HepG2 (cell line): ENCODE results near the gene OSBPL3. TPM values are rescaled to one million over a fixed set of nuclear protein-coding genes. Genes with fewer than 3 reads are reported as not detected.

Experiments used
- BRCA1 ChIP-seq: sonication (generic); formaldehyde crosslinking; IDR thresholded peaks from 2 replicates; pipeline ENCODE4 v1.4.0; 2020; ENCODE audit warnings: missing genetic modification reagents
- CREM ChIP-seq, 2 experiments: sonication (generic) in 1 of 2; formaldehyde crosslinking in 1 of 2; IDR thresholded peaks; 2 replicates each; pipeline versions ENCODE4 v1.4.0 to v1.6.1; 2016 to 2020; ENCODE audit warnings: antibody characterized with exemption in 1 of 2, mild to moderate bottlenecking in 1 of 2, missing genetic modification reagents in 1 of 2
- FOXC1 ChIP-seq: sonication (generic); formaldehyde crosslinking; IDR thresholded peaks from 2 replicates; pipeline ENCODE4 v1.8.0; 2022; ENCODE audit warnings: mild to moderate bottlenecking, missing genetic modification reagents, borderline replicate concordance
- HDAC1 ChIP-seq: sonication (generic); formaldehyde crosslinking; IDR thresholded peaks from 2 replicates; pipeline ENCODE4 v1.5.1; 2020; ENCODE audit warnings: mild to moderate bottlenecking, missing genetic modification reagents
- ISL2 ChIP-seq: sonication (generic); formaldehyde crosslinking; IDR thresholded peaks from 2 replicates; pipeline ENCODE4 v1.5.0; 2020; ENCODE audit warnings: missing genetic modification reagents
- KDM1A ChIP-seq: IDR thresholded peaks from 2 replicates; pipeline ENCODE4 v1.6.1; 2016; ENCODE audit warnings: missing compliant biosample characterization
- KLF9 ChIP-seq: IDR thresholded peaks from 2 replicates; pipeline ENCODE4 v1.6.1; 2016; ENCODE audit warnings: low read depth
- NONO ChIP-seq, 2 experiments: fragments of 450-650 bp in 1 of 2; sonication (generic) in 1 of 2; formaldehyde crosslinking in 1 of 2; IDR thresholded peaks in 1 of 2; conservative IDR thresholded peaks in 1 of 2; 2 replicates each; pipeline versions ENCODE4 v1.6.1 to v1.8.0; 2017 to 2022; ENCODE audit warnings: mild to moderate bottlenecking in 1 of 2, missing genetic modification reagents in 1 of 2, moderate library complexity in 1 of 2
- PAF1 ChIP-seq: IDR thresholded peaks from 2 replicates; pipeline ENCODE4 v1.6.1; 2016; ENCODE audit warnings: missing genetic modification reagents, missing compliant biosample characterization
- THAP11 ChIP-seq: IDR thresholded peaks from 2 replicates; pipeline ENCODE4 v1.6.1; 2016; ENCODE audit warnings: missing biosample characterization, missing genetic modification reagents
- ZFP90 ChIP-seq: sonication (generic); formaldehyde crosslinking; IDR thresholded peaks from 2 replicates; pipeline ENCODE4 v1.8.0; 2022; ENCODE audit warnings: missing genetic modification reagents, mild to moderate bottlenecking, inconsistent platforms, borderline replicate concordance
- ZNF207 ChIP-seq: fragments of 450-650 bp; IDR thresholded peaks from 2 replicates; pipeline ENCODE4 v1.6.1; 2016; ENCODE audit warnings: antibody characterized with exemption, borderline replicate concordance
- ZNF34 ChIP-seq: sonication (generic); formaldehyde crosslinking; IDR thresholded peaks from 2 replicates; pipeline ENCODE4 v1.4.0; 2020; ENCODE audit warnings: mild to moderate bottlenecking, missing genetic modification reagents, borderline replicate concordance
- ZNF430 ChIP-seq: sonication (generic); formaldehyde crosslinking; IDR thresholded peaks from 2 replicates; pipeline ENCODE4 v1.9.0; 2021; ENCODE audit warnings: mild to moderate bottlenecking, missing genetic modification reagents
- ZNF501 ChIP-seq: sonication (generic); formaldehyde crosslinking; IDR thresholded peaks from 2 replicates; pipeline ENCODE4 v1.5.1; 2020; ENCODE audit warnings: mild to moderate bottlenecking, moderate library complexity, missing genetic modification reagents
- ZNF574 ChIP-seq: sonication (generic); formaldehyde crosslinking; IDR thresholded peaks from 2 replicates; pipeline ENCODE4 v1.4.0; 2020; ENCODE audit warnings: missing genetic modification reagents
- ZNF7 ChIP-seq: IDR thresholded peaks from 2 replicates; pipeline ENCODE4 v1.6.1; 2016; ENCODE audit warnings: missing biosample characterization, missing genetic modification reagents
- polyA plus RNA-seq, 8 experiments: library from polyadenylated mRNA; depleted of rRNA in 3 of 8; stranded (reverse) in 7 of 8; unstranded in 1 of 8; fragments of >200 nt; fragmentation: Illumina TruSeq in 4 of 8; extraction: Trizol in 4 of 8; gene quantifications; 2 replicates each; pipeline versions ENCODE4 v1.2.1 to v1.2.3, GENCODE V29; 2011 to 2016; ENCODE audit warnings: low read depth in 4 of 8, missing spikeins in 1 of 8, mixed read lengths in 1 of 8; ENCODE audit not compliant: insufficient read depth in 1 of 8
- total RNA-seq, 5 experiments: library from RNA; depleted of rRNA; stranded (reverse); fragments of >200 nt; fragmentation: Illumina TruSeq; extraction: Trizol; gene quantifications; 2 replicates each; pipeline ENCODE4 v1.2.3, GENCODE V29; 2016; ENCODE audit warnings: low read depth in 1 of 5
- TF ChIP-seq, protein P1 (sequence below): sonication (generic); formaldehyde crosslinking; IDR thresholded peaks from 2 replicates; pipeline ENCODE4 v1.4.0; 2020; ENCODE audit warnings: missing genetic modification reagents
- TF ChIP-seq, protein P2 (sequence below): sonication (generic); formaldehyde crosslinking; IDR thresholded peaks from 2 replicates; pipeline ENCODE4 v1.5.1; 2020; ENCODE audit warnings: mild to moderate bottlenecking, moderate library complexity, missing genetic modification reagents

OSBPL3 gene
- total and polyA plus RNA-seq, 2 of the 13 experiments (the other 11 are each of a cell fraction or from before 2014, with no cell fraction given): 8.8 to 28.9 TPM

DNA sequence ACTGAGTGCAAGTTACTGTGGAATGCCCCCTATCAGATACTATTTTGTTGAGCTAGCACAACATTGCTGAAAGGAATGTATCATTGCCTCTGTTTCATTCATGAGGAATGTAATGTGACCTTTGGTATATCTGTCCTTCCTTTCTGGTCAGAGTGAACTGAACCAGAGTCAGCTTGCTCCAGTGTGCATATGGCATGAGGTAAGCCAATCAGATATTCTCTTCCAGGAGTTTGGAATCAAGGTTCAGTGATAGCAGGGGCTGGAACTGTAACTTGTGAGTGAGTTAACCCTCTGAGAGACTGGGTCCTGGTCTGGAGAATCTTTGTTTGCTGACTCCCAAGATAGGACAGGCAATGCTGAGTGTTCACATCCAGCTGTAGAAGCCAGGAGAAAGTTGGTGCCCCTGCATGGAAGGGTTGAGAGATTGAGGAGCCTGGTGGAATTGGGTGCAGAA is 45.3 kb upstream of the OSBPL3 start (continued):
- TF ChIP-seq ZNF574 (CRISPR knock-in tag) (0 out of 2 replicates have a peak, but pooled peaks have one; percentile 28), ISL2 (CRISPR knock-in tag) (peak; percentile 66; the same call in 1 of the 2 replicates), THAP11 (CRISPR knock-in tag) (no peak), ZNF34 (CRISPR knock-in tag) (no peak), FOXC1 (CRISPR knock-in tag) (no peak), KLF9 (CRISPR knock-in tag) (no peak), ZNF7 (CRISPR knock-in tag) (no peak), ZNF207 (no peak), HDAC1 (CRISPR knock-in tag) (no peak), CREM (IDR thresholded peaks at IDR 0.05) (peak; percentile 49; the same call in 1 of the 2 replicates), CREM (CRISPR knock-in tag; IDR thresholded peaks at IDR 0.05) (no peak), KDM1A (CRISPR knock-in tag) (no peak), NONO (IDR thresholded peaks at IDR 0.05) (no peak), NONO (CRISPR knock-in tag; conservative IDR thresholded peaks at IDR 0.05) (0 out of 2 replicates have a peak, but pooled peaks have one; percentile 53), ZFP90 (CRISPR knock-in tag) (0 out of 2 replicates have a peak, but pooled peaks have one; percentile 23), BRCA1 (CRISPR knock-in tag) (0 out of 2 replicates have a peak, but pooled peaks have one; percentile 49), PAF1 (no peak), ZNF430 (peak; percentile 56; the same call in 1 of the 2 replicates), ZNF501 (CRISPR knock-in tag) (peak; percentile 23; the same call in 1 of the 2 replicates)
- TF ChIP-seq, protein P1, sequence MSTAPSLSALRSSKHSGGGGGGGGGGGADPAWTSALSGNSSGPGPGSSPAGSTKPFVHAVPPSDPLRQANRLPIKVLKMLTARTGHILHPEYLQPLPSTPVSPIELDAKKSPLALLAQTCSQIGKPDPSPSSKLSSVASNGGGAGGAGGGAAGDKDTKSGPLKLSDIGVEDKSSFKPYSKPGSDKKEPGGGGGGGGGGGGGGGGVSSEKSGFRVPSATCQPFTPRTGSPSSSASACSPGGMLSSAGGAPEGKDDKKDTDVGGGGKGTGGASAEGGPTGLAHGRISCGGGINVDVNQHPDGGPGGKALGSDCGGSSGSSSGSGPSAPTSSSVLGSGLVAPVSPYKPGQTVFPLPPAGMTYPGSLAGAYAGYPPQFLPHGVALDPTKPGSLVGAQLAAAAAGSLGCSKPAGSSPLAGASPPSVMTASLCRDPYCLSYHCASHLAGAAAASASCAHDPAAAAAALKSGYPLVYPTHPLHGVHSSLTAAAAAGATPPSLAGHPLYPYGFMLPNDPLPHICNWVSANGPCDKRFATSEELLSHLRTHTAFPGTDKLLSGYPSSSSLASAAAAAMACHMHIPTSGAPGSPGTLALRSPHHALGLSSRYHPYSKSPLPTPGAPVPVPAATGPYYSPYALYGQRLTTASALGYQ (CRISPR knock-in tag): peak; percentile 24; the same call in 1 of the 2 replicates
- TF ChIP-seq, protein P2, sequence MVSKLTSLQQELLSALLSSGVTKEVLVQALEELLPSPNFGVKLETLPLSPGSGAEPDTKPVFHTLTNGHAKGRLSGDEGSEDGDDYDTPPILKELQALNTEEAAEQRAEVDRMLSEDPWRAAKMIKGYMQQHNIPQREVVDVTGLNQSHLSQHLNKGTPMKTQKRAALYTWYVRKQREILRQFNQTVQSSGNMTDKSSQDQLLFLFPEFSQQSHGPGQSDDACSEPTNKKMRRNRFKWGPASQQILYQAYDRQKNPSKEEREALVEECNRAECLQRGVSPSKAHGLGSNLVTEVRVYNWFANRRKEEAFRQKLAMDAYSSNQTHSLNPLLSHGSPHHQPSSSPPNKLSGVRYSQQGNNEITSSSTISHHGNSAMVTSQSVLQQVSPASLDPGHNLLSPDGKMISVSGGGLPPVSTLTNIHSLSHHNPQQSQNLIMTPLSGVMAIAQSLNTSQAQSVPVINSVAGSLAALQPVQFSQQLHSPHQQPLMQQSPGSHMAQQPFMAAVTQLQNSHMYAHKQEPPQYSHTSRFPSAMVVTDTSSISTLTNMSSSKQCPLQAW (CRISPR knock-in tag): peak; percentile 59; the same call in 1 of the 2 replicates
